DND-41 (cell line): ENCODE data around the gene ABCB4.

ENCODE experiments used
- EZH2 ChIP-seq: IDR thresholded peaks from 3 replicates; pipeline ENCODE4 v1.6.1; 2012; ENCODE audit warnings: borderline replicate concordance, low read depth, mild to moderate bottlenecking, moderate library complexity, low read length, inconsistent platforms; ENCODE audit not compliant: severe bottlenecking
- TF ChIP-seq, protein P1 (sequence below): IDR thresholded peaks from 2 replicates; pipeline ENCODE4 v1.5.1; 2012; ENCODE audit warnings: borderline replicate concordance, low read length, moderate library complexity, mild to moderate bottlenecking; ENCODE audit not compliant: poor library complexity, severe bottlenecking; ENCODE audit errors: extremely low read depth

- TF ChIP-seq, protein P1, sequence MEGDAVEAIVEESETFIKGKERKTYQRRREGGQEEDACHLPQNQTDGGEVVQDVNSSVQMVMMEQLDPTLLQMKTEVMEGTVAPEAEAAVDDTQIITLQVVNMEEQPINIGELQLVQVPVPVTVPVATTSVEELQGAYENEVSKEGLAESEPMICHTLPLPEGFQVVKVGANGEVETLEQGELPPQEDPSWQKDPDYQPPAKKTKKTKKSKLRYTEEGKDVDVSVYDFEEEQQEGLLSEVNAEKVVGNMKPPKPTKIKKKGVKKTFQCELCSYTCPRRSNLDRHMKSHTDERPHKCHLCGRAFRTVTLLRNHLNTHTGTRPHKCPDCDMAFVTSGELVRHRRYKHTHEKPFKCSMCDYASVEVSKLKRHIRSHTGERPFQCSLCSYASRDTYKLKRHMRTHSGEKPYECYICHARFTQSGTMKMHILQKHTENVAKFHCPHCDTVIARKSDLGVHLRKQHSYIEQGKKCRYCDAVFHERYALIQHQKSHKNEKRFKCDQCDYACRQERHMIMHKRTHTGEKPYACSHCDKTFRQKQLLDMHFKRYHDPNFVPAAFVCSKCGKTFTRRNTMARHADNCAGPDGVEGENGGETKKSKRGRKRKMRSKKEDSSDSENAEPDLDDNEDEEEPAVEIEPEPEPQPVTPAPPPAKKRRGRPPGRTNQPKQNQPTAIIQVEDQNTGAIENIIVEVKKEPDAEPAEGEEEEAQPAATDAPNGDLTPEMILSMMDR, result no peak
- TF ChIP-seq EZH2, result no peak
Observed at GRCh38 chr7:87411186-87411585, 64.3 kb downstream of the ABCB4 start.
